Activated CD4-positive, alpha-beta T cell treated with anti-CD3 and anti-CD28 coated beads, Interleukin-10, Interleukin-2, amounts not matched to agents 100 ng/mL and 50 ng/mL, durations not matched to agents 16 hours and 8 hours (primary cell): Measurements from ENCODE around the gene JAM3.
"Not testable (repeated sequence)": the region's sequence is repeated elsewhere in the genome, so short reads cannot be mapped to it uniquely, and the experiment has no call there.

Experiments
- DNase-seq: peaks from one replicate; pipeline ENCODE4 v3.0.0-alpha.2; 2020

Gene JAM3

GRCh38 chr11:134113787-134114186 lies 44.9 kb downstream of the JAM3 start:
- DNase-seq, result not testable (repeated sequence)

GRCh38 chr11:134116210-134116609 lies 47.3 kb downstream of the JAM3 start:
- no peak for DNase-seq

- no peak for DNase-seq
Observed at GRCh38 chr11:134118006-134118405, 49.1 kb downstream of the JAM3 start.

DNA sequence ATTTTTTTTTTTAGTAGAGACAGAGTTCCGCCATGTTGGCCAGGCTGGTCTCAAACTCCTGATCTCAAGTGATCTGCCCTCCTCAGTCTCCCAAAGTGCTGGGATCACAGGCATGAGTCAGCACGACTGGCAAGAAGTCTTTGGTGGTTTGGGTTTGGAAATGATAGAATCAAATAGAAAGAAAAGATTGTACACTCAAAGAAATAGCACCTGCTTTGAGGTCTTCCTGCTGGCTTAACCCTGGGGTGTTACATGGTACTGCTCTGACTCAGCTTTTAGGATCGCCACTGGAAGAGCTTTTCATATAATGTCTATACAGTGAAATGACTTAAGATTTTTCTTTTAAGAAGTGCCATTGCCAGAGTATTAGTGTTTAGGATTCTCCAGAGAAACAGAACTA lies 50.2 kb downstream of the JAM3 start:
- DNase-seq, result peak; percentile 63

DNA sequence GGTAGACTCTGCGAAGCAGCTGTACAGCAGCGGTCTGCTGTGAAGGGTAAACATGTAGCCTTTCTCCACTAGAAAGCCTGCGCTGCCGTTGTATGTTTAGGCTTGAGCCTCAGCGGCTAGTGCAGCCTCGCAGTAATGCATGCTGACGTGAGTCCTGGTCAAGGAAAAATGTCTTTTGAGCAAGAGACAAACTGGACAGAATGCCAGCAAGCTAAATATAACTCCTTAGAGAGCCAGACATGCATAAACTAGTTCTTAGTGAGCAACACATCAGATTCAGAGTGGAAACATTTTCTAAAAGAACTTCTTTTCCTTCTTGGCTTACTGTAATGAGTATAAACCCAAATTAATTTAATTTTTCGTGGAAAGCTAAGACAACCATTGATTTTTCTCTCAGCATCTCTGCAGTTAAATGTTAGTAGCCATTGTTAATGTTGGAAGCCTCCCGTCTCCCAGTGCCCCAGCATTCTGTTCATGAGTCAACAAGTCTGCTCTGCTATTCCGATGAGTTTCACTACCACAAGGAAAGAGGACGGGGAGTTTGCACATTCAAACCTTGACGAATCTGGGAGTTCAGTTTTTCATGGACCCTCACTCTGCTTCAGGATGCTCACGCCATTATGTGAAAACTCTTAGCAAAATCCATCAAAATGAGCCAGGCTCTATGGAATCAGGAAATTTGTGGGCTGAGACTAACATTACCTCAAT lies 51.4 kb downstream of the JAM3 start:
- no peak for DNase-seq

- no peak for DNase-seq
Observed at GRCh38 chr11:134120921-134121526, 52.2 kb downstream of the JAM3 start.

- DNase-seq, result no peak
Observed at GRCh38 chr11:134124660-134125451, 56.0 kb downstream of the JAM3 start.

GRCh38 chr11:134125507-134125906 lies 56.6 kb downstream of the JAM3 start:
- no peak for DNase-seq

DNA sequence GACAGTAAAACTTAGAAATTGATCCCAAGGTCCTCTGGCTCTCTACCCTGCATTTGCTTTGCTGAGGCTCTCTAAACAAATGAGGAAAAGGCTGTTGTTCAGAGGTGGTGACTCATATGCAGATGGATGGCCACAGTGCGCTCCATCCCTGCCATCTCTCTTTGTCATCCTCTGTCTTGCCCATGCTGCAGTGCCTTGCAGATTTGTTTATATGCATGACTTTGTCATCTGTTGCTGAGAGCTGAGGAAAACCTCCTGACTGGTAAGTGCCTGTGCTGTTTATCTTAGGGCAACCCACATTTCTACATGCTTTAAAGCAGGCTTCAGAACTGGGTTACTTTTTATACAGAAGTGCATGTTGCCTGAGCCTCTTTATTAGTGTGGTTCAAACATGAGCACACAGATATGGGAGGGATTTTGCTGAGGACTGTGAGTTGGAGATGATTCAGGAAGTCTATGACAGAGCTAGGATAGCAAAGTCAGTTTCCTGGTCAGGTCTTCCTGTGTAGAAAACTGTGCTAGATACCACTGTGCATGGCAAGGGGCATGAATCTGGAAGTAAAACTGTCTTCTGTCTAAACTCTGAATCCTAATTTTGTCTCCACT lies 57.4 kb downstream of the JAM3 start:
- peak; percentile 16 for DNase-seq

DNA sequence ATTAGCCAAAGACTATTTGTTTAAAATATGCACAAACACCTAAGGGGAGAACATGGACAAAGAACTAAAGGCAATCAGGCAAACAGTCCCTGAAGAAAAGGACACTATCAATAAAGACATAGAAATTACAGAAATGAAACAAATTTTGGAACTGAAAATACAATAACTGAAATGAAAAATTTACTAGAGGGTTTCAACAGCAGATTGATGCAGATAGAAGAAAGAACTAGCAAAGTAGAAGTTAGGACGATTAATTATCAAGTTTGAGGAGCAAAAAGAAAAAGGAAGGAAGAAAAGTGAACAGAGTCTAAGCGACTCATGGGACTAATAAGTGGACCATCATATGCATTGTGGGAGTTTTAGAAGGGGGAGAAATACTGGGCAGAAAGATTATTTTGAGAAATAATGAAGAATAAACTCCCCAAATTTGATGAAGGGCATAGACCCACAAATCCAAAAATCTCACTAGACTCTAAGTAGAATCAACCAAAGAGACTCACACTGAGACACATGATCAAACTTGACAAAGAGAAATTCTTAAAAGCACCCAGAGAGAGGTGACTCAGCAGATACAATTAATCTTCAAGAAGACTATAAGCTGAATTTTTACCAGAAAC lies 62.9 kb downstream of the JAM3 start:
- DNase-seq, result no peak

DNA sequence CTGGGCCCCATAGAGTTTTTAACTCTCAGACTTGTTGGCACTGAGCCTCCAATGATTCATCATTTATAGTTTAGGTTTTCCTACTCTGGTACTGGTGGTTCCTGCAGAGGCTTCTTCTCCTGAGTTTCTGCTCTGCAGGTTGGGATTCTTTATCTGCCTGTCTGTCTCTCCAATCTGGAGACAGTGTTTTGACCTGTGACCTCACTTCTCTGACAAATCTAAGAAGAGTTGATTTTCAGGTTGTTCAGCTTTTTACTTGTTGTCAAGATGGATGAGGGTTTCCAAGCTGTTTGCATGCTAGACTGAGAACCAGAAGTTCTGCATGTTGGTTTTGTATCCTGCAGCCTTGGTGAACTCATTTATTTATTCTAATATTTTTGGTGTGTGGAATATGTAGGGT lies 63.9 kb downstream of the JAM3 start:
- DNase-seq, result no peak

GRCh38 chr11:134134167-134134566 lies 65.3 kb downstream of the JAM3 start:
- no peak for DNase-seq

DNA sequence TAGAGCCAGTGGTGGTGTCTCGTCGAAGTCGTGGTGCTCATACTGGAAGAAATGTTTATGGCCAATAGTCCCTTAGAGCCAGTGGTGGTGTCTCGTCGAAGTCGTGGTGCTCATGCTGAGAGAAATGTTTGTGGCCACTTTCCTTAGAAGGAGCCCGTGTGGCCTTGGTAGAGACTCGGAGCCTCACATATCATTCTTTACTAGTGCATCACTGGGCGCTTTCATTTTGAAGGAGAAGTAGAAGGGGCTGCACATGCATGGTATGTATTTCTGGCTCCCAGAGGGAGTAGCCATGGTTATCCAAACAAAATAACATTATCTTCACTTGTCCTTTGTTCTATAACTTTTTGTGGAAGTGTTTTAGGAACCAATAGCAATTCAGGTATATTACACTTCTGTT lies 69.5 kb downstream of the JAM3 start:
- DNase-seq, result no peak

GRCh38 chr11:134139303-134139872 lies 70.5 kb downstream of the JAM3 start:
- no peak for DNase-seq

- peak; percentile 55 for DNase-seq
Observed at GRCh38 chr11:134139873-134140331, 71.0 kb downstream of the JAM3 start.

DNA sequence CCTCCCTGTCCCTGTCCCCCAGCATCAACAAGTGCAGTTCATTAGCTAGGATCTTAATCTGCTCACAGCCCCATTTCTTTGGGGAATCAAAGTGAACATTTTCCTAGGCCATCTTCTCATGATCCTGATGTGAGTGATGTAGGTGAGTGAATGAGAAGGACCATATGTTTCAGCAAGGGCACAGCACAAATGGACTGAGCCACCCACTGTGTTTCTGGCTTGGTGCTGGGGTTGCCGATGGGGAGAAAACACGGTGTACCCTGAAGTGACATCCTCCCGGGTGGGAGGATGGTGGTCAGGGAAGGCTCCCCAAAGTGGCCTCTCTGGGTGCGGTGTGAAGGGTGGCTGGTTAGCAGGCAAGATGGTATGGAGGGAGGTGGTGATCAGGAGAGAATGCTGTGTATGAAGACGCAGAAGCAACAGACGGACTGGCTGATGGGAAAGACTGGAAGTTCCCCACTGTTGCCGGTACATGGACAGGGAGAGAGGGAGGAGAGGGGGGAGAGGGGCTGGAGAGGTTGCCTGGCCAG lies 72.2 kb downstream of the JAM3 start:
- DNase-seq, result no peak

DNA sequence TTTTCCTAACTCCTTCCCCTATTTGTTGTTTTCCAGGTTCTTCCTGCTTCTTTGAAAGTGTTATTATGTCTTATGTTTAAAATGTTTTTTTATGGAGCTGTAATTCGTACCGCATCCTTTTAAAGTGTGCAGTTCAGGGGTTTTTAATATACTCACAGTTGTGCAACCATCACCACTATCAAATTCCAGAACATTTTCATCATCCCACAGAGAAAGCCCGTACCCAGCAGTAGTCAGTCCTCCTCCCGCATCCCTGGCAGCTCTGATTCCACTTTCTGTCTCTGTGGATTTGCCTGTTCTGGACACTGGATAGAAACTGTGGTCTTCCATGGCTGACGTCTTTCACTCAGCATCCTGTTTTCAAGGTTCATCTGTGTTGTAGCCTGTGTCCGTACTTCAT lies 73.7 kb downstream of the JAM3 start:
- DNase-seq, result no peak

DNA sequence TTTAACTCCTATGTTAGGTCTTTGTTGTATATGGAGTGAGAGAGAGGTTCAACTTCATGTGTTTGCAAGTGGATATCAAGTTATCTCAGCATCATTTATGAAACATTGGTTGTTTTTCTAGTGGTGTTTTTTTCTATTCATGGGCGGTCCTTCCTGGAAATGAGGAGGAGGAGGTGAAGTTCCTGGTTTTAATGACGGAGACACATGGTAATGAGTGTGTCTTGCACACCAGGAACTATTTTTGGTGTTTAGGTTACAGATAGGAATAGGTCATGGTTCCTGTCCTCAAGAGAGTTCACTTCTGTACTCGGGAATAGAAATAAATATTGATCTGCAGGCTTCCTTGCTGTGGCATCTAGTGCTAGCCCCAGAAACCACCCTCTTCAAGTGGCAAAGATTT lies 74.9 kb downstream of the JAM3 start:
- DNase-seq, result no peak

DNA sequence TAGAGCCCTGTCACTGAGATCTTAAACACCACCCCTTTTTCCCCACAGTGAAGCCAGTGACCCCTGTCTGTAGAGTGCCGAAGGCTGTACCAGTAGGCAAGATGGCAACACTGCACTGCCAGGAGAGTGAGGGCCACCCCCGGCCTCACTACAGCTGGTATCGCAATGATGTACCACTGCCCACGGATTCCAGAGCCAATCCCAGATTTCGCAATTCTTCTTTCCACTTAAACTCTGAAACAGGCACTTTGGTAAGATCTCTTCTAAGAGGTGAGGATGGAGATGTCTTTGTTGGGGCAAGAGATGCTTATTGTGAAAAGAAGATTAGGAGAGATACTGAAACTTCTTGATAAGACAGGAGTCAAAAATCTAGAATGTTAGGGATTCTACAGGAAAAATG lies 75.9 kb downstream of the JAM3 start:
- no peak for DNase-seq

GRCh38 chr11:134145715-134146114 lies 76.8 kb downstream of the JAM3 start:
- no peak for DNase-seq

DNA sequence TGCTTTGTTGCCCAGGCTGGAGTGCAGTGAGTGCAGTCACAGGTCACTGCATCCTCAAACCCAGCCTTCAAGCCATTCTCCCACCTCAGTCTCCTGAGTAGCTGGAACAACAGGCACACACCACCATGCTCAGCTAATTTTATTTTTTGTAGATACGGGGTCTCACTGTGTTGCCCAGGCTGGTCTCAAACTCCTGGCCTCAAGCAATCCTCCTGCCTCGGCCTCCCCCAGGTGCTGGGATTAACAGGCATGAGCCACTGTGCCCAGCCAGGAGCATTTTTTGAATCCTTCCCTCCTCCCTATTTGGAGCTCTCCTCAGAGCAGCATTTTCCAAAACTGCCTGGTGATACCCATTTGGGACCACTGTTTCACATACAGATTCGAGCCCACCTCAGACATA lies 77.7 kb downstream of the JAM3 start:
- no peak for DNase-seq

- DNase-seq, result no peak
Observed at GRCh38 chr11:134149371-134149770, 80.5 kb downstream of the JAM3 start.
